GM19452 (cell line): ENCODE data around the gene TMEM181.
"Not testable (repeated sequence)": the region's sequence is repeated elsewhere in the genome, so short reads cannot be mapped to it uniquely, and the experiment has no call there.

Experiments used
- ATAC-seq: cut with Tn5 transposase; IDR thresholded peaks from one replicate; pipeline ENCODE4 v1.9.1; 2021; ENCODE audit not compliant: unreplicated experiment

TMEM181 gene

DNA sequence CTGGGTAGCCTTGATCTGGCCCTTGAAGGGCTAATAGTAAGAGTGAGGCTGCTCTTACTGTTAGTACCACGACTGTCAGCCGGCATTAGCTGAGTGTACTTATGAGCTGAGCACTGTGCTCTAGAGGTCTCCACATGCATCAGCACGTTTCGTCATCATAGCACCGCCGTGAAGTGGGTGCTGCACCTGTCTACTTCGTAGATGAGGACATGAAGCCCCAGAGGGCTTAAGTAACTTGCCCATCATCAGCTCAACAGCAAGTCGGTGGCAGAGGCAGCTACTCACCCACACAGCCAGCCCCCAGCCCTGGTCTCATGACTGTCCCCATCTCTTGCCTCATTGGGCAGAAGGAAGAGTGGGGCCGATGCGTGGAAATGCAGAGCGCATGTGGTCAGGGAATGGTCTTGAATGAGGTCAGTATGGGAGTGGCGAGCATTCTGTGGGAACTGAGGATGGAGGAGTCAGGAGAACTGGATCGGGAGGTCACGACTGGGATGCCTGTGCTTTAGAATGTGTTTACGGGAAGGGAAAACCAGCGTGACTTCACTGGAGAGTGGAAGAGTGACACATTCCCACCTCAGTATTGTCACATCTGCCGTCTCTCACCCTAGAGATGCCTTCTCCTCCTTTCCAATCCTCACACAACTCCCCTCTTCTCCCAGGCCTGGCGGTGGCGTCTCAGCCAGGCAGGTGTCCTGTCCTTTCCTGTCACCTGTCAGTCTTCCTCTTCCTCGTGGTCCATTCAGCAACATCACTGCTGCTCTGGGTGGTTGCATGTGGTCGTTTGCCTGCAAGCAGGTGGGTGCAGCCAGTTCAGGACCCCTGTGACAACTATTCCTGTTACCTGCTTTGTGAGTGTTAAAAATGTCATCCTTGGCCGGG is 95.9 kb downstream of the TMEM181 start:
- no peak for ATAC-seq

DNA sequence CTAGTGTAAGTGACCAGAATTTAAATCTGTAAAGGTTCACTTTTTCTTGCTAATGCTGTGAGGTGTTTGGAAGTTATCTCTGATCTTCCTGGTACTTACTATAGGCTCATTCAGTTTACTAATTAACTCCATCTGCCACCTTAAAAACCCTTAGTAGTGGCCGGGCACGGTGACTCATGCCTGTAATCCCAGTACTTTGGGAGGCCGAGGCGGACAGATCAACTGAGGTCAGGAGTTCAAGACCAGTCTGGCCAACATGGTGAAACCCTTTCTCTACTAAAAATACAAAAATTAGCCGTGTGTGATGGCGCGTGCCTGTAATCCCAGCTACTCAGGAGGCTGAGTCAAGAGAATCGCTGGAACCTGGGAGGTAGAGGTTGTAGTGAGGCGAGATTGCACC is 97.1 kb downstream of the TMEM181 start:
- not testable (repeated sequence) for ATAC-seq

DNA sequence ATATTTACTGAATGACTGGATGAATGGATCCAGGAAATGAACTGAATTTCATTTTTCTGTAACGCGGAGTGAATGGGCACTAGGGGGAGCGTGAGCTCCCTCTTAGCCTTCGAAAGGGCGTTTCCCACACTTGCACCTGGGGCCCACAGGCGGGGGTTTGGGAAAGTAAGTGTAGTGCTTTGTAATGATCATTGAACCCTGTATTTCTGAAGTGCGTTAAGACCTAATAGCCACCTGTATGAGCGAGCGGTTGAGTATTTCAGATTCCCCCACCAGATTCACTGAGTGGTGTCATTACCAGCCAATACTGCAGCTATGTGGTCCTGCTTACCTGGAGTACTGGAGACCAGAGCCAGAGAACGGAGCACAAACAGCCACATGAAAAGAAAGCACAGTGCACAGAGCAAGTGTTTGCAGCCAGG is 100.5 kb downstream of the TMEM181 start:
- no peak for ATAC-seq

DNA sequence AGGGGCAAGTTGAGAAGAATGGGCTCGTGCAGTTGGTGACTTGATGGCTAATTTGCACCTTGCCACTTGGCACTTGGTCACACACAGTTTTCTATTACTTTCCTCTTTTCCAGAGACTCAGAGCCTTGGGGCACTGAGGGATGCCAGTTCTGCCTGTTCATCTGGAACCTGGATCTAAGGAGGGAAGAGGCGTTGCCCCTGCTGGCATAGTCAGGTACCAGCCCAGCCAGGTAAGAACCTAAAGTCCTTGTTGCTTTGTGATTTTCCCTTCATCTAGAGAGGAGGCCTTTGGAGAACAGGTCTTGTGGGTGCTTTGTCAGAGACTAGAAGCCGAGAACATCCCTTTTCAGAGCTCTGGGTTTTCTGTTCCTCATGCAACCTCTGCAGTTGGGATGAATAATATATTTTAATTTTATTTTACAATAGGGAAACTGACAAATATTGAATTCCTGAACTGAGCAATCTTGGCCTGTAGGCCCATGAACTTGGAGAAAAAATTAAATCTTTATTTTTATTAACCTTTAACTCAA is 101.3 kb downstream of the TMEM181 start:
- ATAC-seq, result no peak

DNA sequence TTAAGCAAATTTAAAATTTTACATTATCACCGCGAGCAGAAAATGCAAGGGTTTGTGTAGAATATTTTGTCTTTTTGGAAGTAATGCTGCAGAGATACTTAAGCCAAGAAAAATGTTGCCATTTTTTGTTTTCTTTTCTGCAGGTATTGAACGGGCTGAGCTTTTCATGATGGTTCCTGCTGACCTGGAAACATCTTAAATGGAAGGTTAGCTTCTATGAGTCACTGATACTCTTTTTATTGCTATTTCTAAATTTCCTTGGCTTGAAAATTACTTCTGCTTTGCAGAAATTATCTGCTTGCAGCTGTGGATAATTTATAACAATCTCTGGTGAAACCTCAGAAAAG is 102.7 kb downstream of the TMEM181 start:
- ATAC-seq, result no peak

DNA sequence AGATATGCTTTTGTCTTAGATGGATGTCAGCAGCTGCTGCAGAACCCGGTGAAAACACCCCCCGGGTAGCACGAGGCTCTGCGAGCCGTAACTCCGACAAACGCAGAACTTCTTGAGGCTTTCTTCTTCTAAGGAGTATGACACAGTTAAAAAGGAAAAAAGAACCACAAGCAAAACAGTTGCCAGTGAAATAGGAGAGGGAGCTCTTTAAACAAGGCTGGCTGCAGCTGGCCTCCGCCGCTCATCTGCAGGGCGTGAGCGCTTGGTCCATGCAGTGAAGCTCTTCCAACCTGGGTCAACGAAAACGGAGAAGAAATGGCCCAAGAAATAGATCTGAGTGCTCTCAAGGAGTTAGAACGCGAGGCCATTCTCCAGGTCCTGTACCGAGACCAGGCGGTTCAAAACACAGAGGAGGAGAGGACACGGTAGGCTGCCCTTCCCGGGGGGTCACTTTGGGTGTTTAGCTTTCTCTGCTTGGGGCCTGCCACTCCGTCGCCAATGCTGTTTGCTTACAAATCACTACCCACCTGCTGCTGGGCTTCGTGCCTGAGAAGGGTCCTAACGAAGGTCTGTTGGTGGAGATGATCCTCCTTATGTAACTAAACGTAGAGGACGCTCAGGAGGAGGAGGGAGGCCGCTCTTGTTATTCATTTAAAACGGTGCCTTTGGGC is 103.2 kb downstream of the TMEM181 start:
- no peak for ATAC-seq

DNA sequence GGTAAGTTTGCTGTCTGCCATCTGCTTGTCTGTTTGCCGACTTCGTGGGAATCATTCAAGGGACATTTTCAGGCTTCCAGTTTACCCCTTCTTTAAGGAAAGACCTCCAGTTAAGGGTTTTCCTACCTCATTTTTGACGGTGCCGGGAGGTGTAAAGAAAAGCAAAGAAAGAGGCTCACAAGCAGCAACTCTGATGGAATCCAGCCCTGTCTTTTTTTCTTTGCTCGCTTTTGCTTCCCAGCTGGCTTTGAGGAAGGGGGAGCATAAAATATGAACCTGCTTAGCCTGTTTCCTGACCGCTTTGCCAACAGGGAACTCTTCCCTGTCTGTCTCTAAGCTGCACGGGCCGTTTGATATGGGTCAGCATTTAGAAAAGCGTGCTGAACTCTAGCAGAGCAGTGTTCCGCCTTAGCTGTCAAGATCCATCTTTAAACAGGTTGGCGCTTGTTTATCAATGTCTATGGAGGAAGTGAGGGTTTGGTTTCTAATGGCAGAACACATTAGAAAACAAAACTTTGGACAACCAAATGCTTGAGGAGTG is 103.8 kb downstream of the TMEM181 start:
- no peak for ATAC-seq

DNA sequence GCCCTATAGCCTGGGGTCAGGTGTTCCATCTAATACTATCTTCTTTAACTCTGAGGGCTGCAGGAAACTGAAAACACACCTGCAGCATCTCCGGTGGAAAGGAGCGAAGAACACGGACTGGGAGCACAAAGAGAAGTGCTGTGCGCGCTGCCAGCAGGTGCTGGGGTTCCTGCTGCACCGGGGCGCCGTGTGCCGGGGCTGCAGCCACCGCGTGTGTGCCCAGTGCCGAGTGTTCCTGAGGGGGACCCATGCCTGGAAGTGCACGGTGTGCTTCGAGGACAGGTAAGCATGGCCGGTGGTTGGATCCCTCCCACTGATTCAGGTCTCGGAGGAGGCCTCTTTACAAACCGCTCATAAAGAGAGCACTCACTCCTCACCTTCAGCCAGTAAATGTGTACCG is 105.4 kb downstream of the TMEM181 start:
- no peak for ATAC-seq

DNA sequence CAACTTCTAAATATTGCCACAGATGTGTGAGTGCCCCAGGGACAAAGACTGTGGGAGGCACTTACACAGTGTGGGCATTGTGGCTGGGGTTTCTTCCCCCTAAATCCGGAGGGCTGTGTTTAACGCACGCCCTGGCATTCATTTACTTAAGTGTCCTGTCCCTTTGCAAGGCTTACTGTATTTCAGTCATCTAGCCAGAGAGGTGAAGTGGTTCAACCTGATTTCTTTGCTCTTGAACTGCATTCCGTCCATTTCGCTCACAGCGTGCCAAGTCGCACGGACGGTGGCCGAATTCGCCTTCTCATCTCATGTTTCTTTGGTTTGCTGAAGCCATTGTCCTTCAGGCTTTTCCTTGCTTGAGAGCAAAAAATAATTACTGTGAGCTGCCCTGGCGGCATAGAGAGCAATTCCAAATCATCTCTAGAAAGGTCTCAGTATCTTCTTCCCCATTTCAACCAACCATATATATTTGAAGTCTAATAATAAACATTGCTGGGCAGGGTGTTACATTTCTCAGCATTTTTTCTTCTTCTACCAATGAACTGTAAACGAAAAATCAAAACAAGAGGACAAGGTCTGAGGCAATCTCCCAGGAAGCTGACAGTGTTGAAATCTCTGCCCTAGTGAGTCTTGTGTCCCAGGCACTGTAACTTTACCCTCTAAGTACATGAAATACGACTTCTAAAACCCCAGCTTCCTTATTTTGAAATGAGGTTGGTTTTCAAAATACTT is 106.9 kb downstream of the TMEM181 start:
- ATAC-seq, result no peak

DNA sequence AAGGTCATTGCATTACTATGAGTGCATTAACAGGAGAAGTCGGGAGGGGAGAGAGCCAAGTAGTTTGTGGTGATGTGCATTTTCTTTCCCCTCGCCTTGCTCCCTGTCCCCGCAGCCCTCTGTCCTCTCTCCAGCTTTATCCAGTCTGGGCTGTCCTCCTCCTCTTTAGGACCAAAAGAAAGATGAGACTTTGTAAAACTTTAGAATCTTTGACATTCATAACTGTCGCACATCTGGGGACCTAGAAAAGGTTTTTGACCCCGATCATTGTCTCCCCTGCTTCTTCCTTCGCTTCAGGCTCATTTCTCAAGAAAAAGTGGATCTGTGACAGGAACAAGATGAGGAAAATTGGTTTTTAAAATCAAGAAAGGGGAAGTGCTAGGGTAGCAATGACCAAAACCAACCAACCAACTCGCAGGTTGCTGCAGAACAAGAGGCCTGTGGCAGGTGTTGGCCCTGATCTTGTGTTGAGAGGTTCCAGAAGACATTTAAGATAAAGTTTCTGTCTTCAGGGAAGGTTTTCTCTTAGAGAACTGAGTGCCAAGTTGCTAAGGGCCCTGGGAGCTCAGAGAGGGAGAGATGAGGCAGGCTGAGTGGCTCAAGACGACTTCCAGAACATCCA is 107.6 kb downstream of the TMEM181 start:
- ATAC-seq, result no peak

DNA sequence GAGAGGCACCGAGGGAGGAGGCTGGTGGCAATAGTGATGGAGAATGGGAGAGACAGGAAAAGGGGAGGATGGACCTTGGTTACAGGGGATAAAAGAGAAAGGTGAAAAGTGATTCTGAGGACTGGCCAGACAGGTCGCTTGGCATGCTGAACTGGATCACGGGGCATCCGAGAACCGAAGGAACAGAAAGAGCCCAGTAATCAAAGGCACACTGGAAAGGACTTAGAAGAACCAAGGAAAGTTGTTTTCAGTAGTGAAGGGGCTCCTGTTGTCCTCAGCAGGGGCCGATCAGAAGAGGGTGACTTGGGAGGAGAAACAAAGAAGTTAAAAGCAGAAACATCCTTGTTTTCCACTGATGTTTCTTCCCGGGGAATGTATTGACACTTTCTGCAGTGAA is 108.8 kb downstream of the TMEM181 start:
- ATAC-seq, result no peak

DNA sequence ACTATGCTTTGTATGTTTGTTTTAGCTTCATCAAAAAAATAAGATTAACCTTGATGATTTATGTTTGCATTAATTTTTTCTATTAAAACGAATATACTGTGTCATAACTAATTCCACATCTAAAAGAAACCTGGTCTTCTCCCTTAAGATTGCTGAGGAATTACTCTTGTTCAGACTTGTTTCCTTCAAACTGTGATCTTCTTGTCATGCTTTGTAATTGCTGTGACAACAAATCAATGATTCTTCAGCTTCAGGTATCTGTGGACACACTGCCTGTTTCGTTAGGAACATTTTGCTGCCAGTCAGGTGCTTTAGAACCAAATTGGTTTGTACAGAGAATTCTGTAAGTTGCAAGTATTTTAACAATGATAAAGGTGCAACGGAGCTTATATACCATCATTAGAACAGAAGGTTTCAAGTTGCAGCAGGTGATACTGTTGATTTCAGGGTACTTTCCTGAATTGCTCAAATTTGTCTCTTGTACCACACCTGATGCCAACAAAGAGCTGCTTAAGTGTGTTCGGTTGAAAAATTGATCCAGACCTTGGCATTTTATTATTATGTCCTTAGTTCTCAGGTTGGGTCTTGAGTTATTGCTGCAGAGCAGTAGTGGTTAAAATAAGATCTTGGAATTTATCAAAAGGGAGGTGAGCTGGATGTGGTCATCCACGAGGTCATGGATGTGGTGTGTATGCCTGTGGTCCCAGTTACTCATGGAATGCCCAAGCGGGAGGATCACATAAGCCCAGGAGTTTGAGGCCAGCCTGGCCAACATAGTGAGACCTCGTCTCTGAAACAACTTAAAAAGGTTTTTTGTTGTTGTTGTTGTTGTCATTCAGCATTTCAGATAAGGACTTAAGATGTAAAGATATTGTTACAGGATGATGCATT is 109.5 kb downstream of the TMEM181 start:
- ATAC-seq, result no peak

DNA sequence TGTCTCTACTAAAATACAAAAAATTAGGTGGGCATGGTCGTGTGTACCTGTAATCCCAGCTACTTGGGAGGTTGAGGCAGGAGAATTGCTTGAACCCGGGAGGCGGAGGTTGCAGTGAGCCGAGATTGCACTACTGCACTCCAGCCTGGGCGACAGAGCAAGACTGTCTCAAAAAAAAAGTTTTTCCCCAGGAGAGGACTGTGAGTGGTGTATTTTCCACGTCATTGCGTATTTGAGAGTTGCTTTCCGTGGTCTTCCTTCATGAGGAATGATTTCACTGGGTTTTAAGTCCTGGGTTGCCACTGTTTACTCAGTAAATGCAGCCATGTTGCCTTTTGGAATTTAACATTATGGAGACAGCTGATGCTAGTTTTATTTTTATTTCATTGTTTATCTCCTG is 112.2 kb downstream of the TMEM181 start:
- not testable (repeated sequence) for ATAC-seq

DNA sequence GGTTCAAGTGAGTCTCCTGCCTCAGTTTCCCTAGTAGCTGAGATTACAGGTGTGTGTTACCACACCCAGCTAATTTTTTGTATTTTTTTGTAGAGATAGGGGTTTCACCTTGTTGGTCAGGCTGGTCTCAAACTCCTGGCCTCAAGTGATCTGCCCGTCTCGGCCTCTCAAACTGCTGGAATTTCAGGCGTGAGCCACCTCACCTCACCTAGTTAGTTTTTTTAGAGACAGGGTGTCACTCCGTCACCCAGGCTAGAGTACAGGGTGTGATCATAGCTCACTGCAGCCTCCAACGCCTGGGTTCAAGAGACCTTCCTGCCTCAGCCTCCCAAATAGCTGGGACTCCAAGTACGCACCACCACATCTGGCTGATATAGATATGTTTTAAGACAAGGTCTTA is 112.8 kb downstream of the TMEM181 start:
- no peak for ATAC-seq

DNA sequence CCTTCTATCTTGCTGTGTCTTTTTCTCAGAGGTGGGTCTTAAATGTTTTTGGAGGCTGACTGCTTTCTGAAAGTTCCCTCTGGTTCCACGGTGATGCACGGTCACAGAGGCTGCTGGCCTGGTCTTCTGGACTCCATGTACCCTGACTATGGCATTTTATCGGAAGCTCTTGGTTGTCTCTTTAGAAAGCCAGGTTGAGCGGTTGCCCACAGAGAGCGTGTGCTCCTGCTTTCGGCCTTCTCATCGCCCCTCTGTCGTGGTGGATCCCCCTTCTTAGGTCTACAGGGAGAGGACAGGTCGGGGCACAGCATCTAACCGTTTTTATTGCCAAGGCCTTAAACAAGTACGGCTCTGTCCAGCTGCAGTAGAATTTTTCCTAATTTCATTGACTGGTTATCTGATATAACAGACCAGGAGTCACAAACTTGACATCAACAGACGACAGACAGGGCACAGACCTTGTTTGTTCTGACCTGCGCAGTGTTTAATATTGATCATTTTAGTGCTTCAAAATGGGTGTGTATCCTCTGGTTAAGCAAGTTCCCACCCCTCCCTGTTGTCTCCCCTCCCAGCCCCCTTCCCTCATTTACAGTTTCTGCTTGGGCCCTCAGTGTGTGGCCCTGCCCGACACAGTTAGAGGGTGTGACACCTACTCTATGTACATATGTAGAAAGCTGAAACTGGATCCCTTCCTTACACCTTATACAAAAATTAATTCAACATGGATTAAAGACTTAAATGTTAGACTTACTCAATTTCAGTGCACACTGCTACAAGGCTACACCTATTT is 114.6 kb downstream of the TMEM181 start:
- ATAC-seq, result no peak

DNA sequence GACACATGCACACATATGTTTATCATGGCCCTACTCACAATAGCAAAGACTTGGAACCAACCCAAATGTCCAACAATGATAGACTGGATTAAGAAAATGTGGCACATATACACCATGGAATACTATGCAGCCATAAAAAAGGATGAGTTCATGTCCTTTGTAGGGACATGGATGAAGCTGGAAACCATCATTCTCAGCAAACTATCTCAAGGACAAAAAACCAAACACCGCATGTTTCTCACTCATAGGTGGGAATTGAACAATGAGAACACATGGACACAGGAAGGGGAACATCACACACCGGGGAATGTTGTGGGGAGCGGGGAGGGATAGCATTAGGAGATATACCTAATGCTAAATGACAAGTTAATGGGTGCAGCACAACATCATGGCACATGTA is 117.2 kb downstream of the TMEM181 start:
- ATAC-seq, result not testable (repeated sequence)

DNA sequence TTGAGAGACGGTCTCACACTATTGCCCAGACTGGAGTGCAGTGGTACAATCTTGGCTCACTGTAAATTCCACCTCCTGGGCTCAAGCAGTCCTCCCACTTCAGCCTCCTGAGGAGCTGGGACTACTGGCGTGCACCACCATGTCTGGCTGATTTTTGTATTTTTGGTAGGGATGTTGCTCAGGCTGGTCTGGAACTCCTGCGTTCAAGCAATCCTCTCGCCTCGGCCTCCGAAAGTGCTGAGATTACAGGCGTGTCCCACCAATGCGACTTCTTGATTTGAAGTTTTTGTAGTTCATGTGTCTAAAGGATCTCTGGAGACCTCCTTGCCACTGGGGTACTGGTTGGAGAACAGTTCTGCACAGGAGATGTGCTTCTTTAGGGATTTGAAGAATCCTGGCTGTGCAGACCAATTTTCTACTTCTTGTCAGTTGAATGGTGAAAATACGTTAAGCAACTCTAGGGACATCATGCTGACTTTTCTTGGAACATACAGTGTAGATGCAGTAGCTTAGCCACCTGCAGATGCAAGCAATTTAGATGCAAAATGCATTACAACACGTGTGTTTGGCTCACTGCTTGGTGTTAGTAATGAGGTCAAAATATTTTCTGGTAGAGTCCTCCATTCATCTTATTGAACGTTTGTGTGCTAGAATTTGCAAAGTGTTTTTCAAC is 118.2 kb downstream of the TMEM181 start:
- ATAC-seq, result no peak

DNA sequence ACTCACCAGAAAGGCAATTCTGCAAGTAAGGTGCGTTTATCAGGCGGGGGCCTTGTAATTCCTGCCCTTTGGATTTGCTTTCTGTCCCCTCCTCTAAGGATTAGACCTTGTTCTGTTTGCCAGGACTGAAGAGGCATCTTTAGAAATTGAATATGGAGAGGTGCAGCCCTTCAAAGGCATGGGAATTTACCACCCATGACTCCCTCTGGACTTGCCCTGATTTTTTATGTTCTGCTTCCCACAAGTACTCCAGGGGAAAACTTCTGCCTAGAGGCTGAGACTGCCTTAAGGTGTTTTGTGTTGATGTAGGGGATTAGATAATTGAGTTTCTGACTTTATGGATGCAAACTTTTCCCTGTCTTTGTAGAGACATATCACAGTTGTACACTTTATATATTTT is 120.1 kb downstream of the TMEM181 start:
- no peak for ATAC-seq

DNA sequence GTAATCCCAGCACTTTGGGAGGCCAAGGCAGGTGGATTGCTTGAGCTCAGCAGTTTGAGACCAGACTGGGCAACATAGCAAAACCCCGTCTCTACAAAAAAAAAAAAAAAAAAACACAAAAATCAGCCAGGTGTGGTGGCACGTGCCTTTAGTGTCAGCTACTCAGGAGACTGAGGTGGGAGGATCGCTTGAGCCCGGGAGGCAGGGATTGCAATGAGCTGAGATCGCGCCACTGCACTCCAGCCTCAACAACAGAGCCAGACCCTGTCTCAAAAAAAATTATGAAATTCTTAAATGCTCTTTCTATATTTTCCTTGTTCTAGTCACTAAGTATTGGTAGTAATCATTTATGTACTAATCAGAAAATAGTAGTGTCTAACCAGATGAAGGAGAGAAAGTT is 120.6 kb downstream of the TMEM181 start:
- no peak for ATAC-seq
